ENCODE measurements around the gene MYBBP1A.

- TF ChIP-seq GATA2 (IDR thresholded peaks at IDR 0.05; ENCODE audit: low read depth, low read length) (no peak), GATA3 (IDR thresholded peaks at IDR 0.05; ENCODE audit: low read depth, low read length) (no peak)
Observed at GRCh38 chr17:4529533-4530152, 25.5 kb downstream of the MYBBP1A start.

All from SH-SY5Y (cell line).